Left ventricle myocardium superior (tissue), 1 donor: Measurements from ENCODE around the gene CEACAM1. TPM values are rescaled to one million over a fixed set of nuclear protein-coding genes. Genes with fewer than 3 reads are reported as not detected.
"Not testable (repeated sequence)": the region's sequence is repeated elsewhere in the genome, so short reads cannot be mapped to it uniquely, and the experiment has no call there.

Source experiments
- ATAC-seq: fragments of 200-7000 bp; cut with Tn5 transposase; one replicate; pipeline ENCODE4 v1.9.1; 2020; ENCODE audit warnings: mild to moderate bottlenecking, moderate library complexity
- DNase-seq: peaks from one replicate; pipeline ENCODE4 v3.0.0-alpha.2; 2020
- intact Hi-C: fragments of 100-400 bp; cut with micrococcal nuclease; formaldehyde crosslinking; loops from one replicate; pipeline ENCODE4 v1.11.0; 2022
- total RNA-seq: library from RNA; stranded (reverse); fragmentation: NEBNext Ultra II Directional; extraction: Animal tissue kit (Norgen Biotek cat#: 25700); gene quantifications from one replicate; pipeline ENCODE4 v1.2.1, GENCODE V29; 2021
- donor health status: DM: no; HTN: yes; CAD: no; lungs with severe emphysema.

Gene CEACAM1
- total RNA-seq, 1 donor from 2014 or later, result 4.0 TPM

DNA sequence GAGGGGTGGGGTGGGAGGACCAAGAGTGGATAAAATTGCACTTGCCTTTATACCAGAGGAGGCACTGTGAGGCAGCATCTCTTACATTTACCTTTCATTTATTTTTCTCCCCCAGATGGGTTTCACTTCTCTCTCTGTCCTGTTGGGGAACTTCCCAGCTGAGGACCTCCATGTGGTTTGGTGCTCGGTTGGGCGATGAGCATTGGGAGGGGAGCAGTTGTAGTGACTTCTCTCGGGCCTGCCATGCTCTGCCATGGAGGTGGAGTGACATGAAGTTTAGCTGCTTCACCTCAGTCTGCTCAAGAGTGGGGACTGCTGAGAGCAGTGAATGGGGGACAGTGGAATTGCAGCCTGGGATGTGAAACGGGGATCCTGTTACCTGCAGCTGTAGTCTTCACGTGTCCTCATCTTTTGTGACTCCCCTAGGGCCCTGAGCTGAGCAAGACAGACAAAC, 62.4 kb downstream of the CEACAM1 start:
- intact Hi-C loops, result no loop called here
- no peak for ATAC-seq
- DNase-seq, result no peak

- ATAC-seq (peak; percentile 51), DNase-seq (no peak)
- intact Hi-C loops, result no loop called here
Observed at GRCh38 chr19:42461700-42462324, 66.5 kb downstream of the CEACAM1 start.

DNA sequence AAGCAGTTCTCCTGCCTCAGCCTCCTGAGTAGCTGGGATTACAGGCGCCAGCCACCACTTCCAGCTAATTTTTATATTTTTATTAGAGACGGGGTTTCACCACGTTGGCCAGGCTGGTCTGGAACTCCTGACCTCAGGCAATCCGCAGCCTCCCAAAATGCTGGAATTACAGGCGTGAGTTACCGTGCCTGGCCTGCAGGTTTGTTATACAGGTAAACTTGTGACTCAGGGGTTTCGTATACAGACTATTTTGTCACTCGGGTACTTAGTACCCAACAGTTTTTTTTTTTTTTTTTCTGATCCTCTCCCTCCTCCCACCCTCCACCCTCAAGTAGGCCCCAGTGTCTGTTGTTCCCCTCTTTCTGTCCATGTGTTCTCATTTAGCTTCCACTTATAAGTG, 67.0 kb downstream of the CEACAM1 start:
- intact Hi-C loops, ATAC-seq, DNase-seq: not testable (repeated sequence)

- ATAC-seq (no peak), DNase-seq (no peak)
- intact Hi-C loops, result no loop called here
Observed at GRCh38 chr19:42459926-42460325, 68.4 kb downstream of the CEACAM1 start.

Other genes with a start within 250 kb of the CEACAM1 start
- gene PRR19, start 226.3 kb downstream of the CEACAM1 start, total RNA-seq, result not detected
- gene PAFAH1B3, start 225.9 kb downstream of the CEACAM1 start, total RNA-seq, result 2.6 TPM
- 0.64 TPM for gene TMEM145, start 215.2 kb downstream of the CEACAM1 start, total RNA-seq
- 37.4 TPM for gene MEGF8, start 202.8 kb downstream of the CEACAM1 start, total RNA-seq
- gene CNFN, start 138.2 kb downstream of the CEACAM1 start, total RNA-seq, result 0.55 TPM
- gene LIPE, start 101.1 kb downstream of the CEACAM1 start, total RNA-seq, result 41.0 TPM
- not detected for gene CXCL17, start 85.5 kb downstream of the CEACAM1 start, total RNA-seq
- gene CEACAM8, start 66.4 kb upstream of the CEACAM1 start, total RNA-seq, result not detected
- not detected for gene PSG3, start 212.0 kb upstream of the CEACAM1 start, total RNA-seq
- not detected for gene PSG8, start 237.2 kb upstream of the CEACAM1 start, total RNA-seq